ENCODE data around the gene DEPP1.

Gene DEPP1

GRCh38 chr10:44961931-44962750 is 16.5 kb downstream of the DEPP1 start:
- H3K4me3 ChIP-seq (ENCODE audit: insufficient read depth, low read length, poor library complexity, severe bottlenecking): no peak overlapping the region

GRCh38 chr10:44961230-44961571 is 17.4 kb downstream of the DEPP1 start:
- Histone ChIP-seq H3K9me2 (replicated peaks; ENCODE audit: insufficient read depth, low read length) (no peaks in the 10 kb centered on the region), H3K36me3 (ENCODE audit: low read length) (no peaks in the 10 kb centered on the region), H3K9ac (ENCODE audit: low read length) (no peak overlapping the region), H3K9me3 (ENCODE audit: insufficient read depth, low read length) (no peaks in the 10 kb centered on the region), H3K79me2 (ENCODE audit: insufficient read depth, low read length) (no peaks in the 10 kb centered on the region), H3K4me3 (ENCODE audit: insufficient read depth, low read length, poor library complexity, severe bottlenecking) (no peak overlapping the region), H3K4me2 (ENCODE audit: low read depth, low read length, poor library complexity, severe bottlenecking) (no peak overlapping the region), H4K20me1 (ENCODE audit: low read depth, low read length) (no peaks in the 10 kb centered on the region), H3K27ac (ENCODE audit: low read depth, low read length) (no peak overlapping the region), H3F3A (ENCODE audit: insufficient read depth) (no peaks in the 10 kb centered on the region), H2AFZ (ENCODE audit: low read depth, low read length, severe bottlenecking) (no peak overlapping the region), H3K27me3 (ENCODE audit: low read length) (no peaks in the 10 kb centered on the region)
- TF ChIP-seq EZH2phosphoT487 (conservative IDR thresholded peaks at IDR 0.05; ENCODE audit: low read length): no peak
- TF ChIP-seq CTCF (IDR thresholded peaks at IDR 0.05; ENCODE audit: insufficient read depth, low read length, poor library complexity, severe bottlenecking): no peak

More at GRCh38 chr10:44961931-44962750, 16.5 kb downstream of the DEPP1 start:
- Histone ChIP-seq H3K9ac (ENCODE audit: low read length) (no peak overlapping the region), H3K9me3 (ENCODE audit: insufficient read depth, low read length) (no peaks in the 10 kb centered on the region), H3K36me3 (ENCODE audit: low read length) (no peaks in the 10 kb centered on the region), H3F3A (ENCODE audit: insufficient read depth) (no peaks in the 10 kb centered on the region), H3K9me2 (replicated peaks; ENCODE audit: insufficient read depth, low read length) (no peaks in the 10 kb centered on the region), H3K79me2 (ENCODE audit: insufficient read depth, low read length) (no peaks in the 10 kb centered on the region), H4K20me1 (ENCODE audit: low read depth, low read length) (no peaks in the 10 kb centered on the region), H3K27me3 (ENCODE audit: low read length) (no peaks in the 10 kb centered on the region), H3K27ac (ENCODE audit: low read depth, low read length) (no peak overlapping the region), H3K4me2 (ENCODE audit: low read depth, low read length, poor library complexity, severe bottlenecking) (no peak overlapping the region), H2AFZ (ENCODE audit: low read depth, low read length, severe bottlenecking) (no peak overlapping the region)
- TF ChIP-seq CTCF (IDR thresholded peaks at IDR 0.05; ENCODE audit: insufficient read depth, low read length, poor library complexity, severe bottlenecking) (no peak), EZH2phosphoT487 (conservative IDR thresholded peaks at IDR 0.05; ENCODE audit: low read length) (no peak)

GRCh38 chr10:44960482-44961229 is 18.0 kb downstream of the DEPP1 start:
- no peaks in the 10 kb centered on the region for H3K27me3 ChIP-seq (ENCODE audit: low read length)
- no peaks in the 10 kb centered on the region for H4K20me1 ChIP-seq (ENCODE audit: low read depth, low read length)
- no peak overlapping the region for H3K27ac ChIP-seq (ENCODE audit: low read depth, low read length)
- TF ChIP-seq CTCF (IDR thresholded peaks at IDR 0.05; ENCODE audit: insufficient read depth, low read length, poor library complexity, severe bottlenecking): no peak
- H3K9me2 ChIP-seq (replicated peaks; ENCODE audit: insufficient read depth, low read length): no peaks in the 10 kb centered on the region
- no peak overlapping the region for H3K9ac ChIP-seq (ENCODE audit: low read length)
- H3K4me2 ChIP-seq (ENCODE audit: low read depth, low read length, poor library complexity, severe bottlenecking): no peak overlapping the region
- H3K79me2 ChIP-seq (ENCODE audit: insufficient read depth, low read length): no peaks in the 10 kb centered on the region
- H3K36me3 ChIP-seq (ENCODE audit: low read length): no peaks in the 10 kb centered on the region
- no peaks in the 10 kb centered on the region for H3F3A ChIP-seq (ENCODE audit: insufficient read depth)
- no peak overlapping the region for H3K4me3 ChIP-seq (ENCODE audit: insufficient read depth, low read length, poor library complexity, severe bottlenecking)
- H2AFZ ChIP-seq (ENCODE audit: low read depth, low read length, severe bottlenecking): no peak overlapping the region
- no peaks in the 10 kb centered on the region for H3K9me3 ChIP-seq (ENCODE audit: insufficient read depth, low read length)

Measured in SU-DHL-6 (cell line).